Activated T-helper 1 cell treated with Interleukin-2 at 50 U/mL for 16 hours (primary cell): ENCODE data around the gene ABTB2.
A peak's percentile ranks its signal among the peaks of the same experiment; 100 is the strongest.

Source experiments
- DNase-seq: peaks from one replicate; pipeline ENCODE4 v3.0.0-alpha.2; 2020; ENCODE audit warnings: low read depth

The ABTB2 gene

GRCh38 chr11:34105079-34105956 lies 252.5 kb downstream of the ABTB2 start, which contains the start of gene NAT10:
Gene NAT10, plus strand, starts transcription at chr11:34105629. Its CDS starts 2,597 bp downstream, at chr11:34108226.
- peak; percentile 94 for DNase-seq

DNA sequence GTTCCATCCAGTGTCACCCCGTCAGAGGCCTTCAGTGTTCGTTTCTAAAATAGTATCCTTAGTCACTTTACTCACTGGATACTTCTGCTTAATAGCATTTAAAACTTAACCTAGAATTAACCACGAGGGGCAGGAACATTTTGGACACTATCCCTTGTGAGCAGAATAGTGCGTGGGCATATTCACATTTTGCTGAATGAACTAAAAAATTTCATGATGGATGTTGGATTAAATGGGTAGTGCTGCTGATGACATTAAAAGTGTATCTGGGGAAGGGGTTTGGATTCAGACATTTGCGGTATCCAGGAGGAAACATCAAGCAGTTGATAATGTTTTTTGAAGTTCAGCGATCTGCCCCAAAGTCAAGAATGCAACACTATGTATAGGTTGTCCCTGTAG lies 253.1 kb downstream of the ABTB2 start:
- no peak for DNase-seq
